Measurements from ENCODE around the gene RGL2. TPM values are rescaled to one million over a fixed set of nuclear protein-coding genes. Genes with fewer than 3 reads are reported as not detected.
"Not testable (repeated sequence)": the region's sequence is repeated elsewhere in the genome, so short reads cannot be mapped to it uniquely, and the experiment has no call there.

Gene RGL2
- total RNA-seq, 2 donors from 2014 or later: 85.6 to 98.0 TPM

DNA sequence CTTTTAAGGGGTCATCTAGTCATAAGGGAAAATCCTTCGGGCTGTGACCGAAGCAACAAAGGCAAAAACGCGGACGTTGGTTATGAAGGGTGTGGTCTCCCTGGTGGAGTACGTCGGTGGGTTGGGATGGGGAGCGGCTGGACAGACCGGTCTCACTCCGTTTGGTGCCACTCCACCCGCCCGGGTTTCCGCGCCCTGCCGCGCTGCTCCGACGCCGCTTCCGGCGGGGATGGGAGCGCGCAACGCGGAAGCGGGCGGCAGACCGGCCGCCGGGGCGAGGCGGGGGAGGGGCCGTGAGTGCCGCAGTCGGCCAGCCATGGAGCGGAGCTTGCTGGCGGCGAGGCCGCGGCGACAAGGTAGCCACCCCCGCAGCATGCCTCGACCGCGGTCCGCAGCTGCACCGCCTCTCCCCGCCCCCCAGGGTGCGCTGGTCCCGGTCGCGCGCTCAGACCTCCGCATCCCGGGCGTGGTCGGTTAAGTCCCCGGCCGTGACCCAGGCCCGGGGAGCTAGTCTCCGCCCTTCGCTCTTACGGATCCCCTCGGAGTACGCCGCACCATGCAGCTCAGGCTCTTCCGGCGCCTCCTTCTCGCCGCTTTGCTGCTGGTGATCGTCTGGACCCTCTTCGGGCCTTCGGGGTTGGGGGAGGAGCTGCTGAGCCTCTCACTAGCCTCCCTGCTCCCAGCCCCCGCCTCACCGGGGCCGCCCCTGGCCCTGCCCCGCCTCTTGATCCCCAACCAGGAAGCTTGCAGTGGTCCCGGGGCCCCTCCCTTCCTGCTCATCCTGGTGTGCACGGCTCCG is 21.7 kb downstream of the RGL2 start, which contains the start of gene B3GALT4:
Gene B3GALT4 (plus strand): TSS at position 260 of the 799 bp plus-strand sequence. CDS start 297 bp downstream, at position 557.
- no peaks in the 10 kb centered on the region for H3K27me3 ChIP-seq (ENCODE audit: control insufficient read depth, insufficient read depth, low read length, poor library complexity, severe bottlenecking)
- 2 to 5% methylated on average over 28 to 80 of the region's 80 CpGs for WGBS, 2 experiments (ENCODE audit: insufficient coverage in 1 of 2, insufficient read length in 1 of 2)
- Mint-ChIP-seq H3K36me3 (ENCODE audit: low read depth) (peaks cover 58% of the 10 kb centered on the region), H3K4me1 (peaks cover 35% of the 10 kb centered on the region), H3K9me3 (no peaks in the 10 kb centered on the region), H3K27me3 (ENCODE audit: insufficient read depth) (no peaks in the 10 kb centered on the region), H3K4me3 (peak within 1 kb of the TSS; percentile 98), H3K27ac (peak within 1 kb of the TSS; percentile 92)
- peak within 1 kb of the TSS; percentile 77 for H3K27ac ChIP-seq (ENCODE audit: low read depth, low read length)
- DNase-seq: peak; percentile 95
- no peaks in the 10 kb centered on the region for H3K9me3 ChIP-seq (ENCODE audit: control insufficient read depth, low read length)
- H3K36me3 ChIP-seq (ENCODE audit: control insufficient read depth, insufficient read depth, low read length): peaks cover 69% of the 10 kb centered on the region
- no peaks in the 10 kb centered on the region for H3K4me1 ChIP-seq (ENCODE audit: control insufficient read depth, insufficient read depth, low read length)
- H3K9ac ChIP-seq (ENCODE audit: extremely low read depth, low read length, poor library complexity, severe bottlenecking): peak within 1 kb of the TSS; percentile 42
- TF ChIP-seq, protein P1, sequence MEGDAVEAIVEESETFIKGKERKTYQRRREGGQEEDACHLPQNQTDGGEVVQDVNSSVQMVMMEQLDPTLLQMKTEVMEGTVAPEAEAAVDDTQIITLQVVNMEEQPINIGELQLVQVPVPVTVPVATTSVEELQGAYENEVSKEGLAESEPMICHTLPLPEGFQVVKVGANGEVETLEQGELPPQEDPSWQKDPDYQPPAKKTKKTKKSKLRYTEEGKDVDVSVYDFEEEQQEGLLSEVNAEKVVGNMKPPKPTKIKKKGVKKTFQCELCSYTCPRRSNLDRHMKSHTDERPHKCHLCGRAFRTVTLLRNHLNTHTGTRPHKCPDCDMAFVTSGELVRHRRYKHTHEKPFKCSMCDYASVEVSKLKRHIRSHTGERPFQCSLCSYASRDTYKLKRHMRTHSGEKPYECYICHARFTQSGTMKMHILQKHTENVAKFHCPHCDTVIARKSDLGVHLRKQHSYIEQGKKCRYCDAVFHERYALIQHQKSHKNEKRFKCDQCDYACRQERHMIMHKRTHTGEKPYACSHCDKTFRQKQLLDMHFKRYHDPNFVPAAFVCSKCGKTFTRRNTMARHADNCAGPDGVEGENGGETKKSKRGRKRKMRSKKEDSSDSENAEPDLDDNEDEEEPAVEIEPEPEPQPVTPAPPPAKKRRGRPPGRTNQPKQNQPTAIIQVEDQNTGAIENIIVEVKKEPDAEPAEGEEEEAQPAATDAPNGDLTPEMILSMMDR (conservative IDR thresholded peaks at IDR 0.05): peak; percentile 79
- peak within 1 kb of the TSS; percentile 98 for H3K4me3 ChIP-seq (ENCODE audit: low read length)

DNA sequence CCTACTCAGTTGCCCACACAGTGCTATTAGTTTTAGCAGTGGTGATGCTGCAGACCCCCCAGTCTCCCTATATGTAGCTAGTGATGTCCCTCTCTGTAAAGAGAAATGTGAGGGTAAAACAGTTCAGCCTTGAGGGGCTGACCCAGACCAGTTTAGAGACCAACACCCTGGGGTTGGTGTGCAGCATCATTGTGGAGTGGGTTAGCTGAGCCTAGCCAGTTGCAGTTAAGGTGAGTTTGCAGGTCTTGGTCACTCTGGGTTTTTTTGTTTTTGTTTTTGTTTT is 22.2 kb downstream of the RGL2 start:
- DNase-seq: no peak
- no peaks in the 10 kb centered on the region for H3K4me1 ChIP-seq (ENCODE audit: control insufficient read depth, insufficient read depth, low read length)
- Mint-ChIP-seq H3K27me3 (ENCODE audit: insufficient read depth) (no peaks in the 10 kb centered on the region), H3K4me3 (peak overlapping the region; percentile 98), H3K9me3 (no peaks in the 10 kb centered on the region), H3K4me1 (peaks cover 35% of the 10 kb centered on the region), H3K27ac (peak overlapping the region; percentile 91), H3K36me3 (ENCODE audit: low read depth) (peaks cover 58% of the 10 kb centered on the region)
- peaks cover 69% of the 10 kb centered on the region for H3K36me3 ChIP-seq (ENCODE audit: control insufficient read depth, insufficient read depth, low read length)
- TF ChIP-seq, protein P1 (conservative IDR thresholded peaks at IDR 0.05): no peak
- H3K27me3 ChIP-seq (ENCODE audit: control insufficient read depth, insufficient read depth, low read length, poor library complexity, severe bottlenecking): no peaks in the 10 kb centered on the region
- H3K9me3 ChIP-seq (ENCODE audit: control insufficient read depth, low read length): no peaks in the 10 kb centered on the region
- peak overlapping the region; percentile 98 for H3K4me3 ChIP-seq (ENCODE audit: low read length)
- peak overlapping the region; percentile 42 for H3K9ac ChIP-seq (ENCODE audit: extremely low read depth, low read length, poor library complexity, severe bottlenecking)
- peak overlapping the region; percentile 77 for H3K27ac ChIP-seq (ENCODE audit: low read depth, low read length)

DNA sequence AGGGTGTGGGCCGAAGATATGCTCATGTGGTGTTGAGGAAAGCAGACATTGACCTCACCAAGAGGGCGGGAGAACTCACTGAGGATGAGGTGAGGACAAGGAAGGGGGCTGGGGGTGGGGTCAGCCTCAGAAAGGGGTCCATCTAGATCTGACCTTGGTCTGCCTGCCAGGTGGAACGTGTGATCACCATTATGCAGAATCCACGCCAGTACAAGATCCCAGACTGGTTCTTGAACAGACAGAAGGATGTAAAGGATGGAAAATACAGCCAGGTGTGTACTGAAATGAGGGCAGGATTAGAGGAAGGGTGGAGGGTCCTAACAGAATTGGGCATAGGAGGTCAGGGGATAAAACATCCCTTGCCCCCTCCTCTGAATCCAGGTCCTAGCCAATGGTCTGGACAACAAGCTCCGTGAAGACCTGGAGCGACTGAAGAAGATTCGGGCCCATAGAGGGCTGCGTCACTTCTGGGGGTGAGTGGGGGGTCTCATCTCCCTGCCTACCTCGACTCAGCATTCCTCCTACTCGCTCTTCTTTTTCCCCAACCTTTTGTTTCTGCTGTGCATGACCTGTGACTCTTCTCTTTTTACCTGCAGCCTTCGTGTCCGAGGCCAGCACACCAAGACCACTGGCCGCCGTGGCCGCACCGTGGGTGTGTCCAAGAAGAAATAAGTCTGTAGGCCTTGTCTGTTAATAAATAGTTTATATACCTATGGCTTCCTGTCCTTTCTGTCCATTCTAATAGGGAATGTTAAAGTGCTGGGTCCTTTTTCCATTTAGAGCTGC is 22.8 kb downstream of the RGL2 start:
- peak overlapping the region; percentile 91 for H3K27ac Mint-ChIP-seq
- peaks cover 58% of the 10 kb centered on the region for H3K36me3 Mint-ChIP-seq (ENCODE audit: low read depth)
- 80 to 88% methylated on average over 5 to 16 of the region's 16 CpGs for WGBS, 2 experiments (ENCODE audit: insufficient coverage in 1 of 2, insufficient read length in 1 of 2)
- peaks cover 66% of the 10 kb centered on the region for H3K36me3 ChIP-seq (ENCODE audit: control insufficient read depth, insufficient read depth, low read length)
- not testable (repeated sequence) for H3K9me3 ChIP-seq (ENCODE audit: control insufficient read depth, low read length); DNase-seq; H3K4me1 ChIP-seq (ENCODE audit: control insufficient read depth, insufficient read depth, low read length); H3K27me3 ChIP-seq (ENCODE audit: control insufficient read depth, insufficient read depth, low read length, poor library complexity, severe bottlenecking); H3K27me3 Mint-ChIP-seq (ENCODE audit: insufficient read depth); H3K9me3 Mint-ChIP-seq
- peak overlapping the region; percentile 98 for H3K4me3 ChIP-seq (ENCODE audit: low read length)
- peak overlapping the region; percentile 42 for H3K9ac ChIP-seq (ENCODE audit: extremely low read depth, low read length, poor library complexity, severe bottlenecking)
- H3K4me1 Mint-ChIP-seq: peaks cover 35% of the 10 kb centered on the region
- peak overlapping the region; percentile 98 for H3K4me3 Mint-ChIP-seq
- peak overlapping the region; percentile 77 for H3K27ac ChIP-seq (ENCODE audit: low read depth, low read length)

Data from endodermal cell (in vitro differentiated cells).